Skeletal muscle satellite cell (primary cell): ENCODE results near the gene TBCCD1.

Experiments
- H3K27me3 ChIP-seq: 2 replicates; pipeline ENCODE4 v1.7.0; 2013; ENCODE audit warnings: low read length; ENCODE audit not compliant: control insufficient read depth, insufficient read depth
- H3K36me3 ChIP-seq: 2 replicates; pipeline ENCODE4 v1.7.0; 2013; ENCODE audit warnings: mild to moderate bottlenecking, control low read depth, low read length; ENCODE audit not compliant: insufficient read depth
- H3K4me1 ChIP-seq: 2 replicates; pipeline ENCODE4 v1.7.0; 2013; ENCODE audit warnings: low read length; ENCODE audit not compliant: control insufficient read depth, insufficient read depth
- H3K4me2 ChIP-seq: 2 replicates; pipeline ENCODE4 v1.7.0; 2013; ENCODE audit warnings: mild to moderate bottlenecking, low read length
- H3K4me3 ChIP-seq: 2 replicates; pipeline ENCODE4 v1.7.0; 2013; ENCODE audit warnings: low read length
- H3K9ac ChIP-seq: 2 replicates; pipeline ENCODE4 v1.7.0; 2013; ENCODE audit warnings: mild to moderate bottlenecking, low read depth, low read length, moderate library complexity
- H3K9me3 ChIP-seq: replicated peaks from 2 replicates; pipeline ENCODE4 v1.7.0; 2013; ENCODE audit warnings: mild to moderate bottlenecking, control low read depth, low read length

The TBCCD1 gene

DNA sequence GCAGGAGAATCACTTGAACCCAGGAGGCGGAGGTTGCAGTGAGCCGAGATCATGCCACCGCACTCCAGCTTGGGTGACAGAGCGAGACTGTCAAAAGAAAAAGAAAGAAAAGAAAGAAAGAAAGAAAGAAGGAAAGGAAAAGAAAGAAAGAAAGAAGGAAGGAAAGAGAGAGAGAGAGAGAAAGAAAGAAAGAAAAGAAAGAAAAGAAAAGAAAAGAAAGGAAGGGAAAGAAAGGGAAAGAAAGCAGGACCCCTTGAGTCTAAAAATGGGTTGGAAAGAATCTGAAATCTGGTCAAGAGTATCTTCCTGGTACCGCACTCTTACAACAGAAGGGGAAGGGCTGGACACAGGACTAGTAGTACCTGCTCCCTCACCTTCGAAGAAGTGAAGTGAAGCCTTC lies 42.5 kb downstream of the TBCCD1 start:
- Histone ChIP-seq H3K36me3 (no peaks in the 10 kb centered on the region), H3K4me3 (no peak overlapping the region), H3K4me1 (no peaks in the 10 kb centered on the region), H3K9ac (no peak overlapping the region), H3K9me3 (no peaks in the 10 kb centered on the region), H3K27me3 (peaks cover 6% of the 10 kb centered on the region), H3K4me2 (no peak overlapping the region)

DNA sequence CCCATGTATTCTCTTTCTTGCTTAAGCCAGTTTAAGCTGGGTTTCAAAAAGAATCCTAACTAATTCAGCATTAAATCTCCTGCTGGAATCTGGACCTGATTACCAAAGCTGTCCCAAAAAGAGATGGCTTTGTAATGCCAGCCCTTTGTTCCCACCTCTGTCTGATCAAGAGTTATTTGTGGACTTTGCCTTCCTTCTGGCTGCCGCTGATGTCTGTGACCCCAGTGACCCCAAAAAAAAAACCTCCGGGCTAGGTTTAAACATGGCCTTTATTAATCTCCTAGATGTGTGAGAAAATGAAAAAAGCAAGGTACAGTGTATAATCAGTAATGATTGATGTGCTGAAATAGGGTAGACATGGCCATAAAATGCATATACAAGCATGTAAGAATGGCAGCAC lies 43.7 kb downstream of the TBCCD1 start:
- H3K4me2 ChIP-seq, result no peak overlapping the region
- H3K36me3 ChIP-seq, result no peaks in the 10 kb centered on the region
- no peak overlapping the region for H3K4me3 ChIP-seq
- no peaks in the 10 kb centered on the region for H3K4me1 ChIP-seq
- H3K9ac ChIP-seq, result no peak overlapping the region
- H3K9me3 ChIP-seq, result no peaks in the 10 kb centered on the region
- H3K27me3 ChIP-seq, result peaks cover 11% of the 10 kb centered on the region

DNA sequence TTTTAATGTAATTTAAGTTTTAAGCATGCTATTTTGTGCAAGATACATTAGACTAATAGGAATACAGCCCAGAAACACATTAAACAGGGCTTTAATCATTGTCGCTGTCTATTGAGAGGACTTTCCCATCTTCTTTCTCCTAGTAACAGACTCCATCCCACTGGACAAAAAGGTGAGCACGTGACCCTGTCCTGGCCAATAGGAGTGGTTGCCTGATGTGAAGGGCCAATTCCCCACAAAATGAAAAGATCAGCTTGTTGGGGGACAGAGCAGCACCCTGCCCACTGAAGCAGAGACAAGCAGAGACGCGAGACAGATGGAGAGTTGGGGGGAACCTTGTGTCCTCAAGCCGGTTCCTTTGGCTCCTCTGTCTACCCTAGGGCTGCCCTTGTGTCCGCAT lies 44.1 kb downstream of the TBCCD1 start:
- Histone ChIP-seq H3K9me3 (no peaks in the 10 kb centered on the region), H3K36me3 (no peaks in the 10 kb centered on the region), H3K4me2 (no peak overlapping the region), H3K4me1 (no peaks in the 10 kb centered on the region), H3K4me3 (no peak overlapping the region), H3K9ac (no peak overlapping the region), H3K27me3 (peaks cover 11% of the 10 kb centered on the region)

DNA sequence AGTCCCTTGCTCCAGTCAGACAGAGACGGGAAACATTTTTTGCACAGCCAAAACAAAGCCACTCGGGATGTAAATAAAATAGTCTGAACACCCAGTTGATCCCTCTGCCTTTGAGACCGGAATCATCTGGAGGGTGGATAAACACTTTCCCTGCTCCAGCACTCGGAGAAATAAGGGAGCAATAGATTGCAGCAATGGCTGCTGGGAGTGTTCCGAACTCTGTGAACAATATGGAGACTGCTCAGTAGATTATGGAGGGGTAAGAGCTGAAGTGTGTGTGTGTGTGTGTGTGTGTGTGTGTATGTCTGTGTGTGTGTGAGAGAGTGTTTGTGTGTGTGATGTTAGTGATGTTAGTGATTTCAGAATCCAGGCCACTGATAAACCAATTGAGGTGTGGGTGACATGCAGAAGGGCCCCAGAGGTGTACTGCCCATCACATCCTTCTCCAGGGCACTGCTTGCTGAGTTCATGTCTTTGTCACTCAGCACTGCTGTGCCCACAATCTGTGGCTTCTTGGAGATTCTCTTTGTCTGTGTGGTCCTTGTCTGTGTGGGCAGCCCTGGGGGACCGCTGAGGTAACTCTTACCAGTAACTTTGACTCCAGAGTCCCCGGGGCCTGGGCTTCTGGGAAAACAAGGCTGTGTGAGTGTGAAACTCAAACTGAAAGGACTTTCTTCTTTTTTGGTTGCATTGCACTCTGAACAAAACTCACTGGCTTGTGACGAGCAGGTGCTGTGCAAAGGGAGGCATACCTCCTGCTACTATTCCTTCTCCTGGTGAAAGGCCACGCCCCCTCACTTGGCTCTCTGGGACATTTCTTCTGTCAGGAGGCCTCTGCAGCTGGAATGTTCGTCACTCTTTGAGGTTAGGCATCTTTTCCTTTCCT lies 45.9 kb downstream of the TBCCD1 start:
- no peaks in the 10 kb centered on the region for H3K4me1 ChIP-seq
- H3K9me3 ChIP-seq, result peaks cover 5% of the 10 kb centered on the region
- H3K4me3 ChIP-seq, result no peak overlapping the region
- H3K36me3 ChIP-seq, result no peaks in the 10 kb centered on the region
- H3K27me3 ChIP-seq, result peaks cover 11% of the 10 kb centered on the region
- no peak overlapping the region for H3K9ac ChIP-seq
- H3K4me2 ChIP-seq, result no peak overlapping the region

DNA sequence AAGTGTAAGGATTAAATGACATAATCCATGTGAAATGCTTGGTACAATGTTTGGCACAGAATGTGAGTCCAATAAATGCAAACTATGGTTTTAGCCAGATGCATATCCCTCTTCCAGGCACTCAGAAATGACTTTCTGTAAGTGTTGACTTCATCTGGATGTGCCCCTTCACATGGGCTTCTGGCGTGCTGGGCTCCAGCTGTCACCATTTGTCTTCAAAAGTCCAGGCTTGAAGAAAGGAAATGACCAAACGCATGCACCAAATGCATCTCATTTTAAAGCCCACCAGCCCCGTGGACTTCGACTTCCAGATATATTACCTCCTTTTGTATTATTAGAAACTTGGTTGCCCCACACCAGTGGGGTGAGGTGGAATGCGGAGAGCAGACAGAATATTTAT lies 46.7 kb downstream of the TBCCD1 start:
- H3K4me2 ChIP-seq, result no peak overlapping the region
- H3K36me3 ChIP-seq, result no peaks in the 10 kb centered on the region
- H3K9ac ChIP-seq, result no peak overlapping the region
- no peaks in the 10 kb centered on the region for H3K4me1 ChIP-seq
- peaks cover 5% of the 10 kb centered on the region for H3K9me3 ChIP-seq
- H3K4me3 ChIP-seq, result no peak overlapping the region
- H3K27me3 ChIP-seq, result peaks cover 12% of the 10 kb centered on the region

DNA sequence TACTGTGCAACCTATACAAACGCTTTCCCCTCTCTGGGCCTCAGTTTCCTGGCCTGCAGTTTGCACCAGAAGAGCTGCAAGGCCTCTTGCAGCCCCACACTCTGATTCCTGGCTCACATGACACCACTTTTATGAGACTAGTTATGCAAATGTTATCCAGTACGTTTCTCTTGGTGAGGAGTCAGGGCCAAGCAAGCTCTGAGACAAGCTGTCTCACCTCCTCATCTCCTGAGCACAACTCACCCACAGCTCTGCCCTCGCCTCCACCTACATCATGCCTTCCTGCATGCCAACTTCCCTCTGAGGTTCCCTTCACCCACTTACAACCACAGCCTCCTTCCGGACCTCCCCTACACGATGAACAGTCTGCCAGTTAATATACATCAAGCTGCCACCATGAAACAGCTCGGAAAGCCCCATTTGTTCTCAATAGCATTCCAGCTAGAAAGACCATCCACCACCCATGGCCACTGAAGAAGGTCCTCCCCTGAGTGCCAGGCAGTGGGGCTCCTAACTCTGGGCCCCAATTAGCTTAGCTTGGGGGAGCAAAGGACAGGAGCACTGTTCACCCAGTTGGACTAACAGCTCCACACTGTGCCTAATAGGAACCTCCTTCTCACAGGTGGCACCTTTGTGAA lies 48.0 kb downstream of the TBCCD1 start:
- Histone ChIP-seq H3K36me3 (no peaks in the 10 kb centered on the region), H3K27me3 (peaks cover 25% of the 10 kb centered on the region), H3K4me3 (no peak overlapping the region), H3K4me2 (no peak overlapping the region), H3K9ac (no peak overlapping the region), H3K9me3 (peaks cover 5% of the 10 kb centered on the region), H3K4me1 (no peaks in the 10 kb centered on the region)

DNA sequence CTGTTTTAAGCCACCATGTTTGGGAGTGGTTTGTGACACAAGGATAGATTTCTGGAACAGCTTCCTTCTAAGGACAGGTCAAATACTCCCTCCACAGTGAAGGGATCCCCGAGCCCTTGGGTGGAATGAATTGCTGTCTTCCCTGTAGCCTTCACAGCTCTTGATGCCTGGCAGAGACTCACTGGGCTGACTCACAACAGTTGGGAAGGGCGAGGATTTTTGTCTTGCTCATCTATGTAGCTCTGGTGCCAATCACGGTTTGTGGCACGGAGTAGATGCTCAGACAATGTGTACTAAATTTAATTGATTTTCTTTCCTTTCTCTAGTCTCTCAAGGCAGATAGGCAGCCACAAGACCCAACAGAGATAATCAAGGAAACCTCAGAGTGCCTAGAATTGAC lies 49.9 kb downstream of the TBCCD1 start:
- H3K27me3 ChIP-seq, result peaks cover 42% of the 10 kb centered on the region
- H3K9me3 ChIP-seq, result peaks cover 5% of the 10 kb centered on the region
- no peaks in the 10 kb centered on the region for H3K4me1 ChIP-seq
- no peak overlapping the region for H3K4me3 ChIP-seq
- no peak overlapping the region for H3K9ac ChIP-seq
- H3K36me3 ChIP-seq, result no peaks in the 10 kb centered on the region
- no peak overlapping the region for H3K4me2 ChIP-seq

DNA sequence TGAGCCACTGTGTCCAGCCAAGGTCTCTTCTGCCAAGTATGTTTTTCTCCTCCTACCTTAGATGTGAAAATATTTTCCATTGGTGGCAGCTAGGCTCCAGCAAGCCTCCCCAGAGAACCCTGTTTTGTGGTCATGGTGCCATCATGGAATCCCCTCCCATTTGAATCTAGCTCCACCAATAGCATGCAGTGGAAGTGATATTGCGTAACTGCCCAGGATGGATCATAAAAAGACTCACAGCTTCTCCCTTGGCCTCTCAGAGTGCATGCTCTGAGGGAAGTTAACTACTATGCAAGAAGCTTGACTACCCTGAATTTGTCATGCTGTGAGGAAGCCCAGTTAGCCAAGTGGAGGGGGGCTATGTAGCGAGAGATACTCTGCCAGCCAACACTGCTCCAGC lies 50.5 kb downstream of the TBCCD1 start:
- Histone ChIP-seq H3K4me1 (no peaks in the 10 kb centered on the region), H3K4me3 (no peak overlapping the region), H3K9ac (no peak overlapping the region), H3K9me3 (peaks cover 5% of the 10 kb centered on the region), H3K4me2 (no peak overlapping the region), H3K27me3 (peaks cover 47% of the 10 kb centered on the region), H3K36me3 (no peaks in the 10 kb centered on the region)

DNA sequence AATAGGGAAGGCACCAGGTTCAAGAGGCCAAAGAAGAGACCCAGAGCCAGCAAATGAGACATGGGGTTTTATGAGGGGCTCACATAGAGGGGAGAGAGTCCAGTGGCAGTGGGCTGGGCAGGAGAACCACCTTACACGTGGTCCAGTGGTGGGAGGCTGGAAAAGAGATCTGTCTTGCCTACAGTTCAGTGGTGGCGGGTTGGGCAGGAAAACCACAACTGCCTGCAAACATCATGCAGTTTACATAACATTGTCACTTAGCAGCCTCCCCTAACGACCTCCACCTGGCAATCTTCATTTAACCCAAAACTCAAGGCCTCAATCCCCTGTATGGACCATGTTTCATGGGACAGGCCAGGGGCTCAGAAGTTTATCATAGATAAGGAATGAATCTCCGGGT lies 52.0 kb downstream of the TBCCD1 start:
- Histone ChIP-seq H3K27me3 (peaks cover 50% of the 10 kb centered on the region), H3K9me3 (peaks cover 5% of the 10 kb centered on the region), H3K36me3 (no peaks in the 10 kb centered on the region), H3K4me3 (no peak overlapping the region), H3K9ac (no peak overlapping the region), H3K4me2 (no peak overlapping the region), H3K4me1 (no peaks in the 10 kb centered on the region)

DNA sequence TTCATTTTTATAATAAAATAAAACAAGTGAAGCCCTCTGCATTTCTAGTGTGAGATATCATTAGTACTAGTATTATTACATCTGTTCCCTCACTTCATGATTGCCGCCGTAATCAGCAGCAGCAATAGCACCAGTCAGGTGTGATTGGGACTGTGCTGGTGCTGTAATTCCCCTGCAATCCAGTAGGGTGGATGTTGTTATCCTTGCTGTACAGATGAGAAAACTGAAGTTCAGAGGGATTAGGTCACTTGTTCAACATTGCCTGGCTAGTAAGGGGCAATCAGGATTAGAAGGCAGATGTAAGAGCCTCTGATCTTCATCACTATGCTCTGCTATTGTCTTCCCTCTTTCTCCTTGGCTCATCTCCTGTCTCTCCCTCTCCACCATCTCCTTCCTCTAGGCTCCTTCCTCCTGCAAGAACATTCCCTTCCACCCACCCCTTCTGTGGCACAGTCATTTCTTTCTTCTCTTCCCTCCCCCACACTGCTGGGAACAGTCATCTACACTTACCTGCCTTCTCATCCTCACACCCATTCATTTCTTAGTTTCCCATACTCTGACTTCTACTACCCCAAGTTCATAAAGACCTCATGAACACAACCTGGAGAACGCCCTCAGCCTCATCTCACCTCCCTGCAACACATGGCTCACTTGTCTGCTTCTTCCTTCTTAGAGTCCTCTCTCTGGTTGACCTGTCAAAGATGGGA lies 52.7 kb downstream of the TBCCD1 start:
- Histone ChIP-seq H3K9me3 (peaks cover 5% of the 10 kb centered on the region), H3K36me3 (no peaks in the 10 kb centered on the region), H3K4me3 (no peak overlapping the region), H3K9ac (no peak overlapping the region), H3K4me2 (no peak overlapping the region), H3K27me3 (peaks cover 49% of the 10 kb centered on the region), H3K4me1 (no peaks in the 10 kb centered on the region)

DNA sequence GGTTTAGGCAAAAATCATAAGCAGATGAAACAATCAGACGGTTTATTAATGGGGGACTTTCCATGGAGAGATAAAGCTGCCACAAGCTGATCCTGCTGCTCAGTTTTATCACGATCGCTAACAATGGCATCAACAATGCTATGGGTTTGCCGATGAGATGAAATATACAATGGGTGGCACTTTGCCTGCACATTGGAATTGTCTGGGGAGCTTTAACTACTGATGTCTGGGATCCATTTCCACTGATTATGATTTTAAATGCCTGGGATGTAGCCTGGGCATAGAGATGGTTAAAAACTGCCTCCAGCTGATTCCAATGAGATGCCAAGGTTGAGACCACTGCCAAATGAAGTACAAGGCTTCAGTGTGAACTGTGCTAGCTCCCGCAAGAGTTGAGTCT lies 53.8 kb downstream of the TBCCD1 start:
- H3K4me3 ChIP-seq, result no peak overlapping the region
- H3K4me2 ChIP-seq, result no peak overlapping the region
- no peak overlapping the region for H3K9ac ChIP-seq
- H3K4me1 ChIP-seq, result no peaks in the 10 kb centered on the region
- peaks cover 55% of the 10 kb centered on the region for H3K27me3 ChIP-seq
- no peaks in the 10 kb centered on the region for H3K36me3 ChIP-seq
- peaks cover 5% of the 10 kb centered on the region for H3K9me3 ChIP-seq
